ENCODE measurements around the gene SPPL2C.

The SPPL2C gene

DNA sequence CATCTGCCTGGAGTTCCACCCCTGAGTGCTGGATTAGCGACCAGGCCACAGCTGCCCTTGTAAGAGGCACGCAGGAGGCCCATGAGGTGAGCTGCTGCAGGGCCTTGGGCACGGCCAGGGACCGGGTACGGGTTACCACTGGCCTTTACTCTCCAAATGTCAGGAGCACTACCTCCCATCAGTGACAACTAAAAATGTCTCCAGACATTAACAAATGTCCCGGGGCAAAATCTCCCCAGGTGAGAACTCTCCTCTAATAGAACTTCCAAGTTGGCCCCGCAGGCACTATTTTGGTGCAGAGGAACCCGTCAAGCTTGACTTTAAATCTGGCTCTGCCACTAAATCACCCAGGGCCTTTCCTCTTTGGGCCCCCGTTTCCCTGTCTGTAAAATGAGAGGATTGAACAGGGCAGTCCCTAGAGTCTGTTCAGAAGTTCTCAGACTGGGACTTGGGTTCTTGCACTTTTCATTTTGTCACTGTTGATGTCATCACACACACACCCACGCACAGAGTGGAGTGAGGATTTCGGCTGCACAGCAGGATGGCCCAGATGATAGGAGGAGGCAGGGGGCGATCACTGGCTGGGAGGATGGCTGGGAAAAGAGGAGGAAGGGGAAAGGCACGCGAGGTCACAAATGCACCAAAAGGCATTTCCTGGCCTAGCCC, 25.1 kb downstream of the SPPL2C start:
- DNase-seq: no peak
- H3K27me3 Mint-ChIP-seq (ENCODE audit: low read depth, poor library complexity): peaks cover 21% of the 10 kb centered on the region

DNA sequence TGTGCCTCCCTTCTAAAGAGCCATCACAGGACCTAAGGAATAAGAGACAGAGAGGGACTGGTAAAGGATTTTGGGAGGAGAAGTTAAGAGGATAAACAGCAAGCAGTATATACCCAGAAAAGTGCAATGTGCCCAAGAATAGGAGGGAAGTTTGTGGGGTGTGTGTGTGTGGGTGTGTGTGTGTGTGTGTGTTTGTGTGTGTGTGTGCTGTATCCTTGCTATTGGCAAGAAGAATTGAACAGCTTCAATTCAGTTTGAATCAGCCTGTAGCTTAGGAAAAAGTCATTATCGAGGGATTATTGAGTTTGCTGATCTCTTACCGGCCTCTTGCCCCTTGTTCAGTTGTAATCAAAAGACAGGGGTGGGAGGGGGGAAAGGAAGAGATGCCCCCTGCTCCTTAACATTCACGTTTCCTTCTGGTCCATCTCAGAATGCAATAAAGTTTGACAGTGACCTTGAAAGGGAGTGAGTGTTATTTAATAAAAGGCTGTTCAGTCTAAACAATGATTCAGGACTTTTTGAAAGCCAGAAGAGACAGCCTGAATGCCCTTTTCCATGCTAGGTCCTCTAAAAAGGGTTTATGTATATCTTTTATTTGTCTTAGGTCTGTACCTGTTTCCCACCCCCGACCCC, 25.8 kb downstream of the SPPL2C start:
- H3K36me3 Mint-ChIP-seq (ENCODE audit: low read depth): no peaks in the 10 kb centered on the region

More for the DNA sequence above, 25.1 kb downstream of the SPPL2C start:
- H3K27ac Mint-ChIP-seq: peak overlapping the region; percentile 95
- TF ChIP-seq, protein P1, sequence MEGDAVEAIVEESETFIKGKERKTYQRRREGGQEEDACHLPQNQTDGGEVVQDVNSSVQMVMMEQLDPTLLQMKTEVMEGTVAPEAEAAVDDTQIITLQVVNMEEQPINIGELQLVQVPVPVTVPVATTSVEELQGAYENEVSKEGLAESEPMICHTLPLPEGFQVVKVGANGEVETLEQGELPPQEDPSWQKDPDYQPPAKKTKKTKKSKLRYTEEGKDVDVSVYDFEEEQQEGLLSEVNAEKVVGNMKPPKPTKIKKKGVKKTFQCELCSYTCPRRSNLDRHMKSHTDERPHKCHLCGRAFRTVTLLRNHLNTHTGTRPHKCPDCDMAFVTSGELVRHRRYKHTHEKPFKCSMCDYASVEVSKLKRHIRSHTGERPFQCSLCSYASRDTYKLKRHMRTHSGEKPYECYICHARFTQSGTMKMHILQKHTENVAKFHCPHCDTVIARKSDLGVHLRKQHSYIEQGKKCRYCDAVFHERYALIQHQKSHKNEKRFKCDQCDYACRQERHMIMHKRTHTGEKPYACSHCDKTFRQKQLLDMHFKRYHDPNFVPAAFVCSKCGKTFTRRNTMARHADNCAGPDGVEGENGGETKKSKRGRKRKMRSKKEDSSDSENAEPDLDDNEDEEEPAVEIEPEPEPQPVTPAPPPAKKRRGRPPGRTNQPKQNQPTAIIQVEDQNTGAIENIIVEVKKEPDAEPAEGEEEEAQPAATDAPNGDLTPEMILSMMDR (IDR thresholded peaks at IDR 0.05): no peak
- H3K36me3 Mint-ChIP-seq (ENCODE audit: low read depth): no peaks in the 10 kb centered on the region
- no peak overlapping the region for H3K4me3 Mint-ChIP-seq
- peaks cover 52% of the 10 kb centered on the region for H3K4me1 Mint-ChIP-seq
- H3K9me3 Mint-ChIP-seq: no peaks in the 10 kb centered on the region

DNA sequence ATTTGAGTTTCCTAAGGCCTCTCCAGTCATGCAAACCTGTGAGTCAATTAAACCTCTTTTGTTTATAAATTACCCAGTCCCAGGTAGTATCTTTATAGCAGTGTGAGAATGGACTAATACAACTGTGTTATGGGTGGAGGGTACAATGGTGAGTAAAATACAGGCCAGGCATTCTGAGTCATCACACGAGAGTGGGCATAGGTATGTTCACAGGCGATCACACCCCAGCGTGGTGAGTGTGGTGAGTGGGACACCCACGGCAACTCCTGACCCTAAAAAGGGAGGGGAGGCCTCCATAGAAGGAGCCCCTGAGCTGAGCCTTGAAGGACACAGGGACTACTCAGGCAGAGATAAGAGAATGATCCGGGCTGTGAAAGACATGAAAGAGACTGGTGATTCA, 27.0 kb downstream of the SPPL2C start:
- no peak overlapping the region for H3K4me3 Mint-ChIP-seq
- H3K27ac Mint-ChIP-seq: no peak overlapping the region
- peaks cover 52% of the 10 kb centered on the region for H3K4me1 Mint-ChIP-seq
- peaks cover 27% of the 10 kb centered on the region for H3K27me3 Mint-ChIP-seq (ENCODE audit: low read depth, poor library complexity)
- TF ChIP-seq, protein P1 (IDR thresholded peaks at IDR 0.05): no peak
- no peaks in the 10 kb centered on the region for H3K9me3 Mint-ChIP-seq
- H3K36me3 Mint-ChIP-seq (ENCODE audit: low read depth): no peaks in the 10 kb centered on the region
- DNase-seq: no peak

More for the DNA sequence above, 25.8 kb downstream of the SPPL2C start:
- TF ChIP-seq, protein P1 (IDR thresholded peaks at IDR 0.05): no peak
- H3K9me3 Mint-ChIP-seq: no peaks in the 10 kb centered on the region
- H3K27ac Mint-ChIP-seq: peak overlapping the region; percentile 95
- H3K4me1 Mint-ChIP-seq: peaks cover 52% of the 10 kb centered on the region
- H3K4me3 Mint-ChIP-seq: no peak overlapping the region
- H3K27me3 Mint-ChIP-seq (ENCODE audit: low read depth, poor library complexity): peaks cover 18% of the 10 kb centered on the region
- DNase-seq: no peak

- peaks cover 42% of the 10 kb centered on the region for H3K27me3 Mint-ChIP-seq (ENCODE audit: low read depth, poor library complexity)
- H3K4me3 Mint-ChIP-seq: no peak overlapping the region
- H3K9me3 Mint-ChIP-seq: no peaks in the 10 kb centered on the region
- no peaks in the 10 kb centered on the region for H3K36me3 Mint-ChIP-seq (ENCODE audit: low read depth)
- peaks cover 38% of the 10 kb centered on the region for H3K4me1 Mint-ChIP-seq
- H3K27ac Mint-ChIP-seq: no peak overlapping the region
- DNase-seq: peak; percentile 30
- TF ChIP-seq, protein P1 (IDR thresholded peaks at IDR 0.05): no peak
Observed at GRCh38 chr17:45873728-45874127, 29.0 kb downstream of the SPPL2C start.

DNA sequence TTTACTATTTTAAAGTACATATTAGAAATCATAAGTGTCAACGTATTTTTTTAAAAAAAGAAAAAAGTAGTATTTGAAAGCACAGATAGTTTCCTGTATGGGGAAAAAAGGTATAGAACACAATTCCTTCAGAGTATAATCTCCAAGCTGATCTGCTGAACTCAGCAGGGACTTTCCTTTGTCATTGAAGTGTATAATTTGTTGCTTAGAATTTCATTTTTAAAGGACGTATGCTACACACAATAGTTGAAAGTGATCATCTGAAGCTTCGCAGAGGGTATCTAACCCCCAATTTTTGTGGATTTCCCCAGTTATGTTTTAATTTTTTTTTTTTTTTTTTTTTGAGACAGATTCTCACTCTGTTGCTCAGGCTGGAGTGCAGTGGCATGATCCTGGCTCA, 29.5 kb downstream of the SPPL2C start:
- no peak for DNase-seq
- Mint-ChIP-seq H3K27me3 (ENCODE audit: low read depth, poor library complexity) (peaks cover 42% of the 10 kb centered on the region), H3K4me3 (no peak overlapping the region), H3K9me3 (no peaks in the 10 kb centered on the region), H3K4me1 (peaks cover 35% of the 10 kb centered on the region), H3K36me3 (ENCODE audit: low read depth) (no peaks in the 10 kb centered on the region), H3K27ac (no peak overlapping the region)
- TF ChIP-seq, protein P1 (IDR thresholded peaks at IDR 0.05): no peak

- DNase-seq: no peak
- Mint-ChIP-seq H3K4me1 (peaks cover 16% of the 10 kb centered on the region), H3K4me3 (no peak overlapping the region), H3K36me3 (ENCODE audit: low read depth) (no peaks in the 10 kb centered on the region), H3K27me3 (ENCODE audit: low read depth, poor library complexity) (peaks cover 62% of the 10 kb centered on the region), H3K27ac (no peak overlapping the region), H3K9me3 (no peaks in the 10 kb centered on the region)
- TF ChIP-seq, protein P1 (IDR thresholded peaks at IDR 0.05): no peak
Observed at GRCh38 chr17:45876539-45876938, 31.9 kb downstream of the SPPL2C start.
